GM19193 (cell line): ENCODE results near the gene FAM217B.

Experiments used
- POLR2A ChIP-seq: IDR thresholded peaks from 4 replicates; pipeline ENCODE4 v1.6.1; 2011; ENCODE audit not compliant: insufficient read depth, insufficient read length; ENCODE audit errors: extremely low read depth

Gene FAM217B

DNA sequence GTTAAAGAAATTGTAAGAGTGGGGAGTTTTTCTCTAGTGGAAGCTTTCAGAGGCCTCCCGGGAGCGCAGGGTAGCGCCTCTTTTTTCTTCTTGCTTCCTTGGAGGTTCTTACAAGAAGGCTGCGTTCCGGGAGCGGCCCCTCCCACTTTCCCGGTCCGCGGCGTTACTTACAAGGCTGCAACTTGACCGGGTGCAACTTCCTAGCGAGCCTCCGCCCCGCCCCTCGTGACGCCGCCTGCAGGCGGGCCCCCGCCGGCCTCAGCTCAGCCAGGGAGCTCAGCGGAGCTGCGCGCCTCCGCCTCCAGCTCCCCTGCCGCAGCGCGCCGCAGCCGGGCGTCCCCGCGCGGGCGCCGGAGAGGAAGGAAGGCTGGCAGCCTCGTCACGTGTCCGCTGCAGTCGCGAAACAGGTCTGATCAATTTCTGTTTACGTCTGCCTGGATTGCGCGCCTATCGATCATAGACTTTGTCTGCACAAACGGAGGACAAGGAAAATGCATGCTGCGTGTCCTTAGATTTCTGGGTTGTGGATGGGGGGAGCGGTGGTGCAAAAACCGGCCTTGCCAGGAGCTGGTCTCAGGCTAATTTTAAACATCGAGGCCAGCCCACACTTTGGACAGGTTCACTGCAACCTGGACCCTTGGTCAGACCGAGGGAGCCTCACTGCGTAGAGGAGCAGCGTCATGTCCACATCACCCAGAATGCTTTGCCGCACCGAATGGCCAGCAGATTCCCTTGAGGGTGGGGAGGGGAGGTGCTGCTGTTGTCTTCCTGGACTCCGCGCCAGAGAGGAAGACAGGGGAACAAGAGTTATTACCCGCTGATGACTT lies at the start of gene FAM217B, which contains the start of gene PPP1R3D:
FAM217B (plus strand) TSS at position 261 of the 827 bp plus-strand sequence. CDS start 3,555 bp downstream, outside the sequence.
PPP1R3D (minus strand) TSS at position 177 of the 827 bp plus-strand sequence. CDS start 374 bp downstream, outside the sequence.
- peak; percentile 89 for TF ChIP-seq POLR2A

GRCh38 chr20:59891581-59891980 lies 48.6 kb upstream of the FAM217B start:
- no peak for TF ChIP-seq POLR2A

GRCh38 chr20:59895908-59896307 lies 44.3 kb upstream of the FAM217B start:
- TF ChIP-seq POLR2A: no peak

GRCh38 chr20:59902470-59902869 lies 37.7 kb upstream of the FAM217B start:
- no peak for TF ChIP-seq POLR2A

- no peak for TF ChIP-seq POLR2A
Observed at GRCh38 chr20:59903621-59904020, 36.6 kb upstream of the FAM217B start.

DNA sequence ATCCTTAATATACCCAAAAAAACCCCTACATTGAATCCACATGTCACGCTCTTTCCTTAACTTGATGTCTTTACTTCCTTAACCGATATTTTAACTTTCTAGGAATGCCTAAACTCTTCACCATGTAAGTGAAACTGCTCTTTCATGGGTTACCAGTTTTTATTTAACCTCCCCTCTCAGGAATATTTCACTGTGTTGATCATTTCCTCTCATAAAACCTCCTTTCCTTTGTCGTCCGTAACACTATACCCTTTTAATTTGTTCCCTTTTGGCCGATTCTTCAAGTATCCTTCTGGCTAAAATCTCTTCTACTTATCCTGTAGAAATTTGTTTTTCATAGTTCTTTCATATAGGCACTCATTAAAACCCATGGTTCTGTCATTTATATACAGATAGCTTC lies 31.3 kb upstream of the FAM217B start:
- TF ChIP-seq POLR2A: no peak

DNA sequence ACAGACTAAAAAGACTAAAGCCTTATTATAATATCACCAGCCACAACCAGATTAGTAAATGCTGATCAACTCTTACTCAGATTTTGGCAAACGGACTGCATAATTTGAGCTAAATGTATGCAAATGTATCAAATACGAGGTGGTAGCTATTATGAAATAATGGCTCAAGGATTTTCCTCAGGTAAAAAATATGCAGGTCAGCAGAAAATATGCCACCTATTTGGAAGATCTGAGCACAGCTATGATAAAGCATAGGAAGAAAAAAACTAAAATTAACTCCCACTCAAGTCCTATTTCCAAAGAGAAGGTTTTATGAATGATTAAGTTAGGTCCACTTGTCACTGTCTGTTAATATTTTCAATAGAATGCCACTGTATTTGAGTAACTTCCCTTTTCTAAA lies 29.1 kb upstream of the FAM217B start:
- TF ChIP-seq POLR2A: no peak

GRCh38 chr20:59912609-59913008 lies 27.6 kb upstream of the FAM217B start:
- no peak for TF ChIP-seq POLR2A

DNA sequence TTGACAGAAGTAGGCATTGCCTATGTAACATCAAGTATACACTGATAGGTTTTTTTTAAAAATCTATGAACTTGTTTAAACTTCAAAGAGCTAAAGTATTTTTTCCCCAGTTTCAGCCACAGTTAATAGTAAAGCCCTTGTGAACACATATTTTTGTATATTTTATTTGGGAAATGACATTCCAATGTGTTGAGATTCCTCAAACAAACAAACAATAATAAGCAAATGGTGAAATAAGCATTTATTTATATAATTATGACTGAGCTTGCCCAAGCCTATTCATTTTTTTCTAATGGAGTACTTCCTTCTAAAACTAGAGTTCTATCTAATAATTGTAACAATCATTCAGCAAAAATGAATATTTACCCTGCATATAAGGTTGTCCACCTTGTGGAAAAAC lies 19.2 kb upstream of the FAM217B start:
- no peak for TF ChIP-seq POLR2A

- TF ChIP-seq POLR2A: no peak
Observed at GRCh38 chr20:59923514-59923913, 16.7 kb upstream of the FAM217B start.

- no peak for TF ChIP-seq POLR2A
Observed at GRCh38 chr20:59925359-59925758, 14.8 kb upstream of the FAM217B start.

DNA sequence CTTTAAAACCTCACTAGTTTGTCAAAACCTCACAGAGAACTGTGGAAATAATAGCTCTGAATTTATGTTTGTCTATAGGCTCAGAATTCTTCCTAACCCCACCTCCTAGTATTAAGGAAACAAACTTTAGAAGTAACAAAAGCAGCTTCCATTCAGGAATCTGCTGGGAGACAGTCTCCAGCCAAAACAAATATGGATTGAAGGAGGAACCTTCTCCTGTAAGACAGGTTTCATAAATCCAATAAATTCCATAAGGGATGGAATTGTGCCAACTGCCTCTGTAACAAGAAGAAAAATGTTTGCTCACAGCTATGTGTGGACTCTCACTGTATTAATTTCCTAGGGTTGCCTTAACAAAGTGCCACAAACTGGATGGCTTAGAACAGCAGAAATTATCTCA lies 14.3 kb upstream of the FAM217B start:
- TF ChIP-seq POLR2A: no peak

DNA sequence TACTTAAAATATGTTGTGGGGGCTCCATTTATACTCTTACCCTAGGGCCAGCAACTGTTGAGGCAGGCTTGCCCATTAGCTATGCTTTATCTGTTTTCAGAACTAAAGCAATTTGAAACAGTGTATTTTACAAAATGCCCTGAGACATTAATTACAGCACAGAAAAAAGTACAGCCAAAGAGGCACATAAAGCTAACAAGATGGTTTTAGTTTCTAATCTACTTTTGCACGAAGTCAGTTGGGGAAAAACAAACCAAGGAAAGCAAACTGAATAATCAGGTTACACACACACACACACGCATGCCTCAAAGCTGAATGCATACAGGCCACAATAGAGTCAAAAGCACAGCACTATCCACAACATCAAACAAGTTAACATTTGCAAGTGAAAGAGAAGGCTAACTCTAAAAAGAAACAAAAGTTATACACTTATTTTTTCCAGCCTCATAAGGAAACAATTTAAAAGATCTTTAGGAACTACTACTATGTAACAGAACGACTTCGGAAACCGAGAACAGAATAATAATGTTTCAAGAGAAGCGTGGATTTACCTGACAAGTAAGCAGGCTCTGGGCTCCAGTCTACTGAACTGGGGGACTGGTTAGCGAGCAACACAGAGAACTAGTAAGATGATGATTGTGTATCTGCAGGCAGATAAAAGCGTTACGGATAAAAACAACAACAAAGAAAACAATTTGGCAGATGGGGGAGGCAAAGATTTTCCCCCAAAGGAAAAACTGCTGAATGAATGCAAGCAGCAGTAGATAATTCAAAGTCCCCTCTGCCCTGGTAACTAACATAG lies 8.5 kb upstream of the FAM217B start:
- no peak for TF ChIP-seq POLR2A

DNA sequence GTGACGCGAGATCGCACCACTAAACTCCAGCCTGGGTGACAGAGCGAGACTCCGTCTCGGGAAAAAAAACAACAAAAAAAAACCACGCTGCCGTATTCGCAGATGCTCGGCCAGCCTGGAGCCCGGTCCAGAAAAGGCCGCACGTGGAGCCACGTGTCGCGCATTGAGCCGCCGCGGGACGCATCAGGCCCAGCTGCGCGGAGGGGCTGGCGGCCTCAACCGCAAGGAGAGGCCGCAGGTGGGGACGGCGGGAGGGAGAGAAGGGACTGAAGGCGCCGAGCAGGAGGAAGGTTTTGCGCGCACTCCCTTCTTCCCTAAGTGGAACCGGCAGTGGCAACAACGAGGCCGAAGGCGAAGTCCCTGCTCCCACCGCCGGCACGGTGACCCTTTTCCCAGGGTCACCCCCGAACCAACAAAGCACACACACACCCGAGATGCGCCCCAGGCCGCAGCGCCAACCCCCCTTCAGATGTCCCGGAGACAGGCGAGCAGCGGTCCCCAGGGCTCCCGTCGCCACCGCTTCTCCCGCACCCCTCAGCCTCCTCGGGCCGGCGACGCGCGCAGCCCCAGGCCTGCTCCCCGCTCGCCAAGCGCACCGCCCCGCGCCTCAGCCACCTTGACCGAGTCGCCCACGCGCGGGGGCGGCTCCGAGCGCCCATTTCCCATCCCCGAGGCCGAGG lies 7.4 kb upstream of the FAM217B start:
- no peak for TF ChIP-seq POLR2A

GRCh38 chr20:59933296-59933848 lies 6.8 kb upstream of the FAM217B start, which contains the start of gene SYCP2:
Gene SYCP2, minus strand, starts transcription at chr20:59933637. Its CDS starts 11,224 bp downstream, at chr20:59922413.
- TF ChIP-seq POLR2A: no peak
